ENCODE measurements around the gene ANKS1B. TPM values are rescaled to one million over a fixed set of nuclear protein-coding genes. Genes with fewer than 3 reads are reported as not detected.

ANKS1B gene
- total RNA-seq, 3 donors from 2014 or later (not counting 1 experiment from before 2014, with no cell fraction given) = not detected

- no peaks in the 10 kb centered on the region for H3K27me3 ChIP-seq (ENCODE audit: control insufficient read depth, insufficient read depth, low read length)
- no peak for TF ChIP-seq CTCF (IDR thresholded peaks at IDR 0.05)
- H3K4me1 Mint-ChIP-seq = no peaks in the 10 kb centered on the region
- no peaks in the 10 kb centered on the region for H3K27me3 Mint-ChIP-seq (ENCODE audit: low read depth in 2 of 2)
- 82% methylated on average over 1 of the region's 3 CpGs for WGBS (ENCODE audit: insufficient coverage)
- H3K36me3 Mint-ChIP-seq = no peaks in the 10 kb centered on the region
- H3K9me3 Mint-ChIP-seq = peaks cover 7 to 9% of the 10 kb centered on the region in 2 donors
- H3K36me3 ChIP-seq (ENCODE audit: control insufficient read depth, insufficient read depth, low read length) = no peaks in the 10 kb centered on the region
- DNase-seq (no peak), ATAC-seq (no peak)
- no peak overlapping the region for H3K4me3 ChIP-seq (ENCODE audit: low read length)
- H3K4me1 ChIP-seq (ENCODE audit: control insufficient read depth, insufficient read depth, low read length) = no peaks in the 10 kb centered on the region
- H3K4me3 Mint-ChIP-seq = no peak overlapping the region
- intact Hi-C loops (cut with micrococcal nuclease) = no loop called here
- peaks cover 5% of the 10 kb centered on the region for H3K9me3 ChIP-seq (ENCODE audit: control insufficient read depth, insufficient read depth, low read length)
- H3K27ac ChIP-seq (ENCODE audit: low read length) = no peak overlapping the region
- H3K27ac Mint-ChIP-seq = no peak overlapping the region
Measured at GRCh38 chr12:99783421-99783820, 201.3 kb downstream of the ANKS1B start.

- H3K4me3 Mint-ChIP-seq = no peak overlapping the region
- intact Hi-C loops (cut with micrococcal nuclease) = no loop called here
- H3K27me3 ChIP-seq (ENCODE audit: control insufficient read depth, insufficient read depth, low read length) = no peaks in the 10 kb centered on the region
Measured at GRCh38 chr12:99772274-99772673, 212.5 kb downstream of the ANKS1B start.

GRCh38 chr12:99771659-99772058 is 213.1 kb downstream of the ANKS1B start:
- H3K36me3 ChIP-seq (ENCODE audit: control insufficient read depth, insufficient read depth, low read length) = no peaks in the 10 kb centered on the region
- Mint-ChIP-seq H3K4me3 (no peak overlapping the region), H3K27me3 (ENCODE audit: low read depth in 2 of 2) (no peaks in the 10 kb centered on the region), H3K9me3 (peaks cover 2 to 3% of the 10 kb centered on the region in 2 donors), H3K27ac (no peak overlapping the region), H3K36me3 (no peaks in the 10 kb centered on the region), H3K4me1 (no peaks in the 10 kb centered on the region)
- no peak overlapping the region for H3K27ac ChIP-seq (ENCODE audit: low read length)
- no peak for DNase-seq
- no peaks in the 10 kb centered on the region for H3K27me3 ChIP-seq (ENCODE audit: control insufficient read depth, insufficient read depth, low read length)
- intact Hi-C loops (cut with micrococcal nuclease) = no loop called here
- no peak overlapping the region for H3K4me3 ChIP-seq (ENCODE audit: low read length)
- no peak for ATAC-seq
- no peaks in the 10 kb centered on the region for H3K9me3 ChIP-seq (ENCODE audit: control insufficient read depth, insufficient read depth, low read length)
- no peak for TF ChIP-seq CTCF (IDR thresholded peaks at IDR 0.05)
- H3K4me1 ChIP-seq (ENCODE audit: control insufficient read depth, insufficient read depth, low read length) = no peaks in the 10 kb centered on the region

More at GRCh38 chr12:99772274-99772673, 212.5 kb downstream of the ANKS1B start:
- H3K27ac Mint-ChIP-seq = no peak overlapping the region
- H3K27me3 Mint-ChIP-seq (ENCODE audit: low read depth in 2 of 2) = no peaks in the 10 kb centered on the region
- DNase-seq (no peak), ATAC-seq (no peak)
- 40% methylated on average over 1 of the region's 3 CpGs for WGBS (ENCODE audit: insufficient coverage)
- H3K36me3 Mint-ChIP-seq = no peaks in the 10 kb centered on the region
- no peak for TF ChIP-seq CTCF (IDR thresholded peaks at IDR 0.05)
- no peak overlapping the region for H3K4me3 ChIP-seq (ENCODE audit: low read length)
- H3K9me3 Mint-ChIP-seq = peaks cover 2 to 3% of the 10 kb centered on the region in 2 donors
- no peaks in the 10 kb centered on the region for H3K9me3 ChIP-seq (ENCODE audit: control insufficient read depth, insufficient read depth, low read length)
- no peaks in the 10 kb centered on the region for H3K36me3 ChIP-seq (ENCODE audit: control insufficient read depth, insufficient read depth, low read length)
- H3K27ac ChIP-seq (ENCODE audit: low read length) = no peak overlapping the region
- H3K4me1 ChIP-seq (ENCODE audit: control insufficient read depth, insufficient read depth, low read length) = no peaks in the 10 kb centered on the region
- H3K4me1 Mint-ChIP-seq = no peaks in the 10 kb centered on the region

- Histone ChIP-seq H3K9me3 (ENCODE audit: control insufficient read depth, insufficient read depth, low read length) (no peaks in the 10 kb centered on the region), H3K27me3 (ENCODE audit: control insufficient read depth, insufficient read depth, low read length) (no peaks in the 10 kb centered on the region), H3K4me1 (ENCODE audit: control insufficient read depth, insufficient read depth, low read length) (no peaks in the 10 kb centered on the region), H3K36me3 (ENCODE audit: control insufficient read depth, insufficient read depth, low read length) (no peaks in the 10 kb centered on the region), H3K27ac (ENCODE audit: low read length) (no peak overlapping the region), H3K4me3 (ENCODE audit: low read length) (no peak overlapping the region)
- Mint-ChIP-seq H3K27ac (no peak overlapping the region), H3K36me3 (no peaks in the 10 kb centered on the region), H3K9me3 (peaks cover 3 to 5% of the 10 kb centered on the region in 2 donors), H3K27me3 (ENCODE audit: low read depth in 2 of 2) (no peaks in the 10 kb centered on the region), H3K4me3 (no peak overlapping the region), H3K4me1 (no peaks in the 10 kb centered on the region)
- no peak for TF ChIP-seq CTCF (IDR thresholded peaks at IDR 0.05)
- intact Hi-C loops (cut with micrococcal nuclease) = no loop called here
- ATAC-seq (no peak), DNase-seq (no peak)
- no CpG with 5 or more reads among the region's 1 CpG for WGBS (ENCODE audit: insufficient coverage)
Measured at GRCh38 chr12:99769396-99769980, 215.2 kb downstream of the ANKS1B start.

Measured in natural killer cell (primary cell).